ENCODE measurements around the gene LLCFC1.
"Not testable (repeated sequence)": the region's sequence is repeated elsewhere in the genome, so short reads cannot be mapped to it uniquely, and the experiment has no call there.

Gene LLCFC1

DNA sequence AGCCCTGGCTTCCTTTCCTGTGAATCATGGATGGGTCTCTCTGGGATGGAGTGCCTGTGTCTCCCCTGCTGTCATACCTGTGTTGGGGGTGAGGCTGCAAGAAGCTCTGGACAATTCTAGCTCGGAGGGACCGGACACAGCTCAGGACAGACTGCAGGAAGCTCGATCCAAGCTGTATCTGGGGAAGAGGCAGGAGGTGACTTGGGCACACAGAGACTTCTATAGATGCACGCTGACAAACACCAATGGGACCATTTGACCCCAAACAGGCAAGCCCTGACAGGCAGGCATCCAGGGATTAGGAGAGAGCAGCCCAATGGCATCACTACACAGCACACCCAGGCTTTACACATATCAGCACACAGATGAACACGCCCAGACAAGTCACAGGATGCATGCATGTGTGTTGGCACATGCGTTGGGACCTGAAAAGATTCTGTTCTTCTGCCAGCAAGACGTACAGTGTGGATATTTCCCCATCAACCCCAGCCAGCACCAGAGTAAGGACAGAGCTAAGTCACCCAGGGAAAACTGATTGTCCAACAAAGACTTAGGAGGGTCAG lies 4.5 kb downstream of the LLCFC1 start:
- no peak for DNase-seq (ENCODE audit: low spot score)

DNA sequence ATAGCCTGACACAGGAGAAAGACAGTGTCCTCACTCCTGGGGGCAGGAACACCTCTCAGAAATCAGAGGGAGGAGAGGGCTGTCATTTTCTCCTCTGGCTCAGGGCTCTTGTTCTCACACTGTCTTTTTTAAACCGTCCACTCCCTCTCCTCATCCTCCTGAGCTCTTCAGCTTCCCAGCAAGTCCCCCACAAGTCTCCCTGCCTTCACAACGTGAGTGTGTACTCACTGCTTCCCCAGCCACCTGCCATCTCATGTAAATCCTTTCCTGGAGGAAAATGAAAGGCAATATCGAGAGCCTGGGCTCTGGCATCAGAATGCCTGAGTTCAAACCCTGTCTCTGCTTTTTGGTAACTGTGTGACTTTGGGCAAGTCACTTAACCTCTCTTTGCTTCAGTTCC lies 5.7 kb downstream of the LLCFC1 start:
- DNase-seq (ENCODE audit: low spot score), result no peak

DNA sequence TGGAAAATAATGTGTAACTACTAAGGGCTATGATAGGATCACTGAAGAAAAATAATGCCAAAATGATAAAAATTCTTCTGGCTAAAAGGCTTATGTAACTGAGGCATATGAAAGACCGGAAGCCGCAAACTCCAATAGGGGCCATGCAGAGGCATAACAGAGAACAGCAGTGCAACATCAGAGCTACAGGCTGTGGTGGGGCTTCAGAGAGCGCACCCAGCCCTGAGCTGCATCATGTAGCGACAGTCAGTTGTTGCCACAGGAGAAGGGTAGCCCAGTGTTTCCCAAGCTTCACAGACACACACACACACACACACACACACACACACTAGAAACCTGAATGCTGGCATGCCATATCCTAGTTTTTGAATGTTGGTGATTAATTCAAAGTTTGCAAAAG lies 9.3 kb downstream of the LLCFC1 start:
- DNase-seq (ENCODE audit: low spot score), result no peak

DNA sequence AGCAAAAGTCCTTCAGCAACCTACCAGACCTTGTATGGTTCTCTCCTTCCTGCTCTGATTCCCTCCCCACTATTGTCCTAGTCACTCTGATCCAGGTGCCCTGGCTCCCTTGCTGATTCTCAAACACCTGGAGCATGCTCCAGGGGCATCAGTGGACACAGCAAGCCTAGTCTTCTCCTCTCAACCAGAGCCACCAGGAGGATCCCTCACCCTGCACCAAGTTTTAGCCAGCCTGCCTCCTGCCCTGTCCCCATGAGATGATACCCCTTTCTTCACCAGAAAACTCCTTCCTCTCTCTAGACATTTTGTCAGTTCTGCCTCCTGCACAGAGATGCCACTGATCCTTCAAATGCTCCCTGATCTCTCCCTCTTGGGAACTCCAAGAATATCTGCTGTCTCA lies 11.0 kb downstream of the LLCFC1 start:
- no peak for DNase-seq (ENCODE audit: low spot score)

DNA sequence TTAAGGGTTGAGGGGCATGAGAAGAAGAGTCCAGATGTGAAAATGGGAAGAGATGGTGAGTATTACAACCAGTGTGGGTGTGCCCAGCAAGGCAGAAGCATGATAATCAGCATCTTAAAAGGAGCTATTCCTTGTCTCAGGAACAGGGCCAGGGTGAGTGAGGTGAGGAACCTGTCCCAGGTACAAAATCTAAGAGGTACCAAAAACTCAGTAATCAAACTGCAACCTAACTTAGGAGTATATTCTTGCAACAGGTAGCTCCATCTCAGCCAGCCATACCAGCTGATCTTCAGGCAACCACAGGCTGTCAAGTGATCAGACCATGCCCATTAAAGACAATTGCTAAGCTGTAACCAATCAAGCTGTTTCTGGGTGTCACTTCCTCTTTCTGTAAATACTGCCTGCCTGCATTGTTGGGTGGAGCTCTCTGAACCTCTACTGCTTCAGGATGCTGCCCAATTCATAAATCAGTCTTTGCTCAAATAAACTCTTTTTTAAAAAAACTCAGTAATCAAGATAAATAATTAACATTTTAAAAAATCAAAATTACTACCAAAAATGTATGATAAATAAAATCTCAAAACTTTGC lies 15.5 kb downstream of the LLCFC1 start:
- peak; percentile 9 for DNase-seq (ENCODE audit: low spot score)

DNA sequence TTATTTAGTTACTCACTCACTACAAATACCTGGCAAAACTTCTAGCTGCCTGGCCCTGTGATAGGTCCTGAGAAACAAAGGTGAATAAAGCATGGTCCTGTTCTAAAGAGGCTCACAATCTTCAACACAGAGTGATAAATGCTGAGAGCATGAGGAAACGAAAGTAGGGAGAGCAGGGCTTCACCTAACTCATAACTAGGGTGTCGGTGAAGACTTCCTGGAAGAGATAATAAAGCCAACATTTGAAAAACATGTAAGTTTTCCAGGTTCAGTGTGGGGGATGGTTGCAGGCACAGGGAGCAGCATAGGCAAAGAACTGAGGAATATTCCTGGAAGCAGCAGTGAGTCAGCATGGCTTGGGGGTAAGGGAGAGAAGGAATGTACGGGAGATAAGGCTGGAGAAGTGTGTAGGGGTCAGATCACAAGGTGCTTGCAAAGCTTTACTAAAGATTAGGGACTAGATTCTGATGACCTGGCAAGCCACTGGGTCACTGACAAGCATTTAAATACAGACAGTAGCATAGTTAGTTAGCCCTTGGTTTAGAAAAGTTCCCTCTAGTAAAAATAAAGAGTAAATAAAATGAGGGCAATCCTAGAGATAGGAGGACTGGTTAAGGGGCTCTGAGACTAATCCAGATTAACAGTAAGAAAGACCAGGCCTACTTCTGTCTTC lies 17.8 kb downstream of the LLCFC1 start:
- DNase-seq (ENCODE audit: low spot score), result peak; percentile 43

DNA sequence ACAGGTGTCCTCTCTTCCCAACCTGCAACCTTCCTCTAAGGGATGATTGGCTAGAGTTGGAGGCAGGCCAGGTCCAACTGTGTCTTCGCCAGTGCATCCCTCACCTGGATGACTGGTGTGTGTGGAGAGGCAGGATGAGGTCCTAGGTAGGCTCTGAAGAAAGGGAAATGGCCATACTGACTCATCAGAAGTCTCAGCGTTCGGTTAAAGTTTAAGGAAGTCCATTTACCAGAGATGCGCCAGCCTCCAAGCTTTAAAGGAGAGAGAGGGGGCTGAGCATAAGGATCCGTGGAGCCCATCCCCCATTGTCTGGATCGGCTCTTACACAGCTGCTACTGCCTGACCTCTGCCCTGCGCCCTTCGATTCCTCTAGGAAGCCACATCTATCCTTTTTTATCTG lies 18.4 kb downstream of the LLCFC1 start:
- DNase-seq (ENCODE audit: low spot score), result no peak

DNA sequence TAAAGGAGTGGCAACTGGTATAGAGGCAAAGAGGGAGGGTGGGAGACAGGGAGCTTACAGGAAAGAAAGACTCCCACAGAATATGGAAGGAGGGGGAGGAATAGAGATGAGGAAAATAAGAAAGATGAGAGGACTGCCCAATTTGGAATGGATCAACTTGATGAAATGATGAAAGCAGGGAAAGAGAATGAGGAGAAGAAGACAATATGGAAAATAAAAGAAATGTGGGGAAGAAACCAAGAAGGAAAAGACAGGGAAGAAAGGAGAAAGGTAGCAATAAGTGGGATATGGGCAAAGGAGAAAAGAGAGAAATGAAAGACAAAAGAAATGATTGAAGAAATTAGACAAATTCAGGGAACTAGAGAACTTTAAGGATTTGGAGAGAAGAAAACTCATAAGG lies 19.9 kb downstream of the LLCFC1 start:
- no peak for DNase-seq (ENCODE audit: low spot score)

DNA sequence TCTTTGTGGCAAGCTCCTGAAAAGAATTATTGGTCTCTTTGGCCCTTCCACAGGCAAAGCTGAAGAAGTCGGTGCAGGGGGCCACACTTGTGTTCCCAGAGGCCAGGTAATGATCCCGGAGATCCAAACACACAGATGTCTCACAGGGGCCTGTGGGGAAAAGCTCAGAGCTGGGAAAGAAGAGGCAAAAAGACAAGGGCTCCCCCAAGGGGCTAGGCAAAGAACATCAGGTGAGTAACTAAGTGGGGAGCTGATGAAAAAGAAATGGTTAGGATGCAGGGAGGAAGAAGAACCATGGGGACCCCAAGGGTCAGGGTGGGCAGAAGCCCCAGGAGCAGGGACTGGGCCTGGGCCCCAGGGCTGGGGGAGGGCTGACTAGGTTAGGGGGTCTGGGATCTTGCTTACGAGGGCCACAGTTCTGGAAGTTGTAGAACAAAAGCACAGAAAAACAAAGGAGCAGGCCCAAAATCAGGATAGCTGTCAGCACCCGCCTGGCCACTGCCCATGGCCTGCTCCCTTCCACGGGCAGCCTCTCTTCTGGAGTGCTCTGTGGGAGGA lies 21.8 kb downstream of the LLCFC1 start:
- peak; percentile 28 for DNase-seq (ENCODE audit: low spot score)

DNA sequence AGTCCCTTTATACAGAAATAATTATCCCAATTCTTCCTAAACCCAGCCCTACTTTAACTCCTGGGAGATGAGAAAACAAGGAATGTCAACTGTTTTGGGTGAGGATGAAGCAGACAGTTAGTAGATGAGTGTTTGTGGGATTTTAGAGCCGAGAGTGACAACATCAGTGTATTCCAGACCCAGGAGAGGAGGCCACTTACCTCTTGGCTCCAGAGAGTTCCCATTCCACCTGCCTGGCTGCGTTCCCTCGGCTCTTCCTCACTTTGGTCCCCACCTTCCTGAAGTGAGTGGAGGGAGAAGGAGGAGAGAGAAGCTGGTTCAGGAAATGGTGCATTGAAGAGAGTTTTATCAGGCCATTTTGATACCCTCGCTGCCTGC lies 22.3 kb downstream of the LLCFC1 start:
- DNase-seq (ENCODE audit: low spot score), result no peak

DNA sequence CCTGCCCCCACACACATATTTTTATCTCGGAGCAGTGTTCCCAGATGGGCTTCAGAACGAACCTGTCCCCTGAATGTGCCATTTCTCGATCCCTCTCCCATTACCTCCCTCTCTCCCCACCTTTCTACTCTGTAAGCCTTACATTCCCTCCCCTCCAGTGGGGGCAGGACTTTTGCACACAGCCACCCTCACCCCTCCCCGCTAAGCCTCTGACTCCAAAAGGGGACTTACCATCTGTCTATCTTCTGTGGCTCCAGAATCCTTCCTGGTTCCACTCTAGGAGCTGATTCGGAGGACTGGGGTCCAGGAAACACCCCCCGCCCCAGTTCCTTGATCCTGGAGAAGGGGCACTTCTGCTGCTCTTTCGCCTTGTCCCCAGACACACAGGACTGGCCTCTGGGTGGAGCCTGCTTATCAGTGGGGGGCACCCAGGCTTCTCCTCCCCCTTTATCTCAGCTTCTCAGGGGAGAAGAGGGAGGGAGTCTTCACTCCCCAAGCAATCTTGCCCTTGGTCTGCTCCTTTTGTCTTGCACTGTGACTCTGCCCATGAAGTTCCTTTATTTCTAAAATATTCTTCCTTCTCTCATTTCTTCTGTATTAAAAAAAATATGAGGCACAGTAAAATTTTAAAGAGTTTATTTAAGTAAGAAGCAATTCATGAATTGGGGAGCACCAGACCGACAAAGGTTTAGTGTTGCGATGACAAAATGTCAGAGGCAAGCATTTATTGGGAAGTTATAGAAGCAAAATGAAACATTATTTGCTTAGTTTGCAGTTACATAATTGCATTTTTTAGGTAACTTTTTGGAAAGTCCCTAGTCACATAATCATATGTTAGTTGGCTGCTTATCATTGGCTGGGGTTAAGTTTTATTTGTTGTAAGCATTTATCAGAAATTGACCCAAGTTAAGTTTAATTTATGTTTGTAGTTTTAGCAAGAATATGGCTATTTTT lies 23.0 kb downstream of the LLCFC1 start, which contains the start of gene KEL:
KEL (minus strand) TSS at position 391 of the 954 bp plus-strand sequence; CDS start at position 234, 157 bp downstream.
- DNase-seq (ENCODE audit: low spot score), result no peak

DNA sequence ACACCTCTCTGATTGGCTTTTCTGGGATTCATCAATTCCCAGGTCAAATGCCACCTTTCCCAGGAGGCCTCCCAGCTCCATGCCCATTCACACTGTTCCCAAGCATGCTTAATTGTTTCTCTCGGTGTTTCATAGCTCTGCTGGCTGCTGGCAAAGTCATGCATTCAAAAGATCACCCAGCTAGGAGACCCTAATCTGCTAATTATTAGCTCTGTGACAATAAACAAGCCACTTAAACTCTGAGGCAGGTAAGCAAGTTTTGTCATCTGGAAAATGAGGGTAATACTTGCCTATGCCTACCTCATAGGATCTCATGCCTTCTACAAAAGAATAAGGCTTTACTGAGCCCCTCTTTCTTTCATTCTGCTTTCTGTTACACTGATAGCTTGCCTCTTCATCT lies 23.7 kb downstream of the LLCFC1 start:
- no peak for DNase-seq (ENCODE audit: low spot score)

DNA sequence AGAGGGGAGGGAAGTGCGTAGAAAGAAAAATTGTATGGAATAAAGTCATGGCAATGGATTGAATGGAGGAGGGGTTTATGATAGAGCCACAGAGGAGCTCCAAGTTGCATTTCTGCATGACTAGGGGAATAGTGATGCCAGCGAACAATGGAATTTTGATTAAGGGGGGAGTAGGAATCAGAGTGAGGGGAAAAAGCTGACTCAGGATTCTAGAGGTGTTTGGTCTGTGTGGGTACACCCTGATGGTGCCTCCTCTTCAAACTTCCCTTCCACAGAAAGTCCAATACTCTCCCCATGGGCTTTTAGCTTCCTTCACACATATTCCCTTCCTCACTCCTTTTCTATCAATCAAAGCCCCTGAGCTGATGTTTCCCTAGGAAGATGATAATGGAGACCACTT lies 24.7 kb downstream of the LLCFC1 start:
- no peak for DNase-seq (ENCODE audit: low spot score)

DNA sequence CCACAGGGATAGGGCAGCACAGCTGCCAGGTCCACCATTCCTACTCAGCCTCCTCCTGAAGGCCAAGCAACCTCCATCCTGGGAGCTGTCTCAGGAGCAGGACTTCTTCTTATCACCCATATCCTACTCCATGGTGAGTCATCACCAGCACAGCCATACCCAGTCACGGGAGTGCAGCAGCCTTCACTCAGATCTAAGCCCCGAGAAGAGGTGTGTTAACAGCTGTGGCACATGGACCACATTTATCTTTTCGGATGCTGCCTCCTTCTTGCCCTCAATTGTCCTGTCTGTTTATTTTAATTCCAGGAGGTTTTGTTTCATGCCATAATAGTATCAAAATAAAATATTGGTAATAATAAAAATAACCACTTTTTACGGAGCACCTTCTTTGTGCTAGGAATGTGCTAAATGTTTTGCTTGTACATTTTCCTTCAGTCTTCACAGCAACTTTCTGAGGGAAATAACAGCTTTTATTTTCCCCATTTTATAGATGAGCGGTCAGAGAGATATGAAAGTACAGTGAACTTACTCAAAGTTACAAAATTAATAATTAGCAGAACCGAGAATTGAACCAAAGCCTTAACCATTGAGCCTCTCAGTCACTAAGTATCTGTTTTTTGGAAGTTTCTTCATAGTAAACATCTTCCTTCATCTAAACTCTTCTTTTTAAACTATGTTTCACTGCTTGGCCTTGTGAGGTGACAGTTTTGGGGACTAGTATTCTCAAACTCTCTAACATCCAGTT lies 25.4 kb downstream of the LLCFC1 start:
- peak; percentile 7 for DNase-seq (ENCODE audit: low spot score)

DNA sequence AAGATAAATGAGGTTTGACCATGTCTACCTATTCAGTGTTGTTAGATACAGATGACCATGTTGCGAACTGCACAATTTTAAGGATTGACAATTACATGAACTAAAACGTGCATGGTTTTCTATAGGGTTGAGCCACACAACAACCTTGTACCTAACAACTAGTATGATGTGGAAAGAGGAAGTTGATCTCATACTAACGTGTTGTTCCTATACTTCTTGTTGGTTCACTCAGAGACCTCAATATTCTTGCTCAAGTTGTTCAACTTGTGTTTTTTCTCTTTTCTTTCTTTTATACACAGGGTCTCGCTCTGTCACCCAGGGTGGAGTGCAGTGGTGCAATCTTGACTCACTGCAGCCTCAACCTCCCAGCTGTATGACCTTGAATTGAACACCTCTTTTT lies 28.9 kb downstream of the LLCFC1 start:
- no peak for DNase-seq (ENCODE audit: low spot score)

DNA sequence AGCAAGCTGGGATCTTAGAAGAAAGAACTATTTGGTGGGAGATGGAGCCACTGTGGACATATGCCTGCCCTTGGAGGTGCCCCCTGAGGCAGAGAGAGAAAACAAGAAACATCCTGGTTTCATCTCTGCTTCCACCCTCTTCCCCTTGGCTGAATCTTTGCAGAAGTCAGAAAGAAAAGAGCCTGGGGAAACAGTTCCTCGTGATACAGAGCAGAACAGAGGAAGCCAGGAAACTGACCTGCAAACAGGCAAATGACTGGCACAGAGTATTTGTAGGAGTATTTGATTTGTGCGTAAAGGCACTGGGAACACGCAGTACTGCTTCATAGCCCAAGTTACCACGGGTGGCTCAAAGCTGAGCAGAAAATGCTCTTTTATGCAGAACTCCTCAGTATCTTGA lies 29.9 kb downstream of the LLCFC1 start:
- DNase-seq (ENCODE audit: low spot score), result no peak

DNA sequence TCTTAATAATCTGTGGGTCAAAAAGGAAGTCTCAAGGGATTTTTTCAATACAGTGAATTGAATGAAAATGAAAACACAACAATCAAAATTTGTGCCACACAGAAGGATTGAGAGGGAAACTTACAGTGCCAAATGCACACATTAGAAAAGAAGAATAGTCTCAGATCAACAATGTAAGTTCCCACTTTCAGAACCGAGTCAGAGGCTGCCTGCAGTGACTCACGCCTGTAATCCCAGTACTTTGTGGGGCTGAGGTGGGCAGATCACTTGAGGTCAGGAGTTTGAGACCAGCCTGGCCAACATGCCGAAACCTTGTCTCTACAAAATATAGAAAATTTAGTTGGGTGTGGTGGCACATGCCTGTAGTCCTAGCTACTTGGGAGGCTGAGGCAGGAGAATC lies 35.3 kb downstream of the LLCFC1 start:
- DNase-seq (ENCODE audit: low spot score), result no peak

DNA sequence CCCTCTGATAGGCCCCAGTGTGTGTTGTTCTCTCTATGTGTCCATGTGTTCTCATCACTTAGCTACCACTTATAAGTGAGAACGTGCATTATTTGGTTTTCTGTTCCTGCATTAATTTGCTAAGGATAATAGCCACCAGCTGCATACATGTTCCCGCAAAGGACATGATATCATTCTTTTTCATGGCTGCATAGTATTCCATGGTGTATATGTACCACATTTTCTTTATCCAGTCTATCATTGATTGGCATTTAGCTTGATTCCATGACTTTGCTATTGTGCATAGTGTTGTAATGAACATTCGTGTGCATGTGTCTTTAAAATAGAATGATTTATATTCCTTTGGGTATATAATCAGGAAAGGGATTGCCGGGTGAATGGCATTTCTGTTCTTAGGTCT lies 39.1 kb downstream of the LLCFC1 start:
- not testable (repeated sequence) for DNase-seq (ENCODE audit: low spot score)

DNA sequence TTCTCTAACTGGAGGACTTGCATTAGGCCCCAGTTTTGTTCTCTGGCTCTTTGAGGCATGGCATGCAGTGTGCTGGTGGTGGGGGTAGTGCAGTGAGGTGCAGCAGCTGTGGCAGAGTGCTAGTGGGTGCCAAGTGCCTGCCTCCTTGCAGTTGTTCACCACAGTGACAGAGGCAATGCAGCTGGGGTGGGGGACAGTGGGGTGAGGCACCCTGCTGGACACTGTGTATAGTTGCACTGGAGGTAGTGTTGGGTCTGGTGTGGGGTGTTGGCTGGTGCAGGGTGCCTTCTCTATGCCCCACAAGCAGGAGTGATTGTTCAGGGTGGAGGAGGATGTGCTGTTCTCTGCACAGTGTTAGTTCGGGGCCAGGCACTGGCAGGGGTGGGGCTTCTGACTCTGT lies 44.5 kb downstream of the LLCFC1 start:
- no peak for DNase-seq (ENCODE audit: low spot score)

DNA sequence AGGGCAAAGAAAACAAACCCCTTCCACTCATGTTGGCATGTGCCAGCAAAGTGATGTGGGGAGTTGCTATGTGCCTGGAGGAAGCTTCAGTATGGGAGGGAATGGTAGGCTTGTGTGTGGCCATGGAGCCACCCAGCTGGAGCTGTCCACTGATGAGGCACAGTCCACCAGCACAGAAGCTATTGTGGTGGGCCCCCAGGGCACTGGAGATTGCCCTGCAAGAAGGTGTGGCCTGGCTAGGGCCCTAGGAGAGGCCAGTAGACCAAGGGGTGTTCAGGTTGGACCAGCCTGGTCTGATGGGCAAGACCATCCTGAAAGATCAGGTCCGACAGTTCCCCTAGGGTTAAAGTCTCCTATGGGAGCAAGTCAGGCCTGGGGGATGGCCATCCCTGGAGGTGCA lies 45.0 kb downstream of the LLCFC1 start:
- no peak for DNase-seq (ENCODE audit: low spot score)
